Karpas-422 (cell line): ENCODE results near the gene IL1R2. TPM values are rescaled to one million over a fixed set of nuclear protein-coding genes. Genes with fewer than 3 reads are reported as not detected.

Source experiments
- DNase-seq: peaks from one replicate; pipeline ENCODE4 v3.0.0-alpha.2; 2015
- H2AFZ ChIP-seq: fragments of 200-600 bp; sonication (generic); 2 replicates; pipeline ENCODE4 v1.6.1; 2014; ENCODE audit warnings: antibody characterized with exemption, low read length, mixed read lengths
- H3K27ac ChIP-seq: fragments of 200-600 bp; sonication (generic); 2 replicates; pipeline ENCODE4 v1.5.1; 2014; ENCODE audit warnings: mild to moderate bottlenecking, low read length, moderate library complexity
- H3K27me3 ChIP-seq: fragments of 200-600 bp; sonication (generic); 2 replicates; pipeline ENCODE4 v1.6.1; 2014; ENCODE audit warnings: low read length, mixed read lengths
- H3K36me3 ChIP-seq: fragments of 200-600 bp; sonication (generic); 2 replicates; pipeline ENCODE4 v1.6.1; 2014; ENCODE audit warnings: low read length, mixed read lengths; ENCODE audit not compliant: insufficient read depth
- H3K4me1 ChIP-seq: fragments of 200-600 bp; sonication (generic); 2 replicates; pipeline ENCODE4 v1.6.1; 2014; ENCODE audit warnings: mild to moderate bottlenecking, low read length, mixed read lengths
- H3K4me2 ChIP-seq: fragments of 200-600 bp; sonication (generic); 2 replicates; pipeline ENCODE4 v1.6.1; 2014; ENCODE audit warnings: low read length, low read depth, mild to moderate bottlenecking; ENCODE audit not compliant: poor library complexity, severe bottlenecking
- H3K4me3 ChIP-seq: fragments of 200-600 bp; sonication (generic); 2 replicates; pipeline ENCODE4 v1.5.1; 2014; ENCODE audit warnings: mild to moderate bottlenecking, antibody characterized with exemption, low read length, mixed read lengths
- H3K79me2 ChIP-seq: fragments of 200-600 bp; sonication (generic); 2 replicates; pipeline ENCODE4 v1.6.1; 2014; ENCODE audit warnings: mild to moderate bottlenecking, low read length, mixed read lengths
- H3K9ac ChIP-seq: fragments of 200-600 bp; sonication (generic); 2 replicates; pipeline ENCODE4 v1.6.0; 2014; ENCODE audit warnings: low read length
- H3K9me2 ChIP-seq: fragments of 200-600 bp; sonication (generic), shearing (Covaris generic); replicated peaks from 2 replicates; pipeline ENCODE4 v1.6.0; 2014; ENCODE audit warnings: mild to moderate bottlenecking, low read length, moderate library complexity; ENCODE audit not compliant: insufficient read depth
- H3K9me3 ChIP-seq: fragments of 300-700, 200-600 bp; sonication (generic); 2 replicates; pipeline ENCODE4 v1.6.1; 2014; ENCODE audit warnings: low read length, mixed read lengths
- H4K20me1 ChIP-seq: fragments of 200-600 bp; sonication (generic); 2 replicates; pipeline ENCODE4 v1.6.1; 2014; ENCODE audit warnings: mild to moderate bottlenecking, antibody characterized with exemption, low read length, low read depth; ENCODE audit not compliant: insufficient read depth
- total RNA-seq: library from RNA; depleted of rRNA; stranded (reverse); fragments of >200 nt; shearing (Covaris generic); gene quantifications from 2 replicates; pipeline ENCODE4 v1.2.3, GENCODE V29; 2014; ENCODE audit warnings: low replicate concordance

IL1R2 gene
- total RNA-seq, 1 experiment from 2014 or later: not detected

DNA sequence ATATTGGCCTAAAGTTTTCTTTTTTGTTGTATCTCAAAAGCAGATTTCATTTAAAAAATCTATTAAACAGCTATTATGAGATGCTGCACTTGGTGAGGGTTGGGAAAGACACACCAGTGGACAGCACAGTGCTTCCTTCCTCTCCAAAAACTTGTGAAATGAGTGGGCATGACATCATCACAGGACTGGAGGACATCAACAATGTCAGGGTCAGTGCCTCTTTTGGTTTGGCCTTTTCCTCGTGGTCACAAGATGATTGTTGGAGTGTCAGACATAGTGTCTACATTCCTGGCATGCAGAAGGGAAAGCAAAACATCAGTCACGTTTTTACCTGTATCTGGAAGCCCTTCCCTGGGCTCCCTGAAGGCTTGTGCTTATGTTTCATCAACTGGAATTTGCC lies 49.6 kb downstream of the IL1R2 start:
- Histone ChIP-seq H3K9me2 (no peaks in the 10 kb centered on the region), H3K27ac (no peak overlapping the region), H4K20me1 (no peaks in the 10 kb centered on the region), H2AFZ (no peak overlapping the region), H3K9me3 (no peaks in the 10 kb centered on the region), H3K4me2 (no peak overlapping the region), H3K4me1 (no peaks in the 10 kb centered on the region), H3K4me3 (no peak overlapping the region), H3K36me3 (no peaks in the 10 kb centered on the region), H3K79me2 (no peaks in the 10 kb centered on the region), H3K27me3 (no peaks in the 10 kb centered on the region), H3K9ac (no peak overlapping the region)
- no peak for DNase-seq

DNA sequence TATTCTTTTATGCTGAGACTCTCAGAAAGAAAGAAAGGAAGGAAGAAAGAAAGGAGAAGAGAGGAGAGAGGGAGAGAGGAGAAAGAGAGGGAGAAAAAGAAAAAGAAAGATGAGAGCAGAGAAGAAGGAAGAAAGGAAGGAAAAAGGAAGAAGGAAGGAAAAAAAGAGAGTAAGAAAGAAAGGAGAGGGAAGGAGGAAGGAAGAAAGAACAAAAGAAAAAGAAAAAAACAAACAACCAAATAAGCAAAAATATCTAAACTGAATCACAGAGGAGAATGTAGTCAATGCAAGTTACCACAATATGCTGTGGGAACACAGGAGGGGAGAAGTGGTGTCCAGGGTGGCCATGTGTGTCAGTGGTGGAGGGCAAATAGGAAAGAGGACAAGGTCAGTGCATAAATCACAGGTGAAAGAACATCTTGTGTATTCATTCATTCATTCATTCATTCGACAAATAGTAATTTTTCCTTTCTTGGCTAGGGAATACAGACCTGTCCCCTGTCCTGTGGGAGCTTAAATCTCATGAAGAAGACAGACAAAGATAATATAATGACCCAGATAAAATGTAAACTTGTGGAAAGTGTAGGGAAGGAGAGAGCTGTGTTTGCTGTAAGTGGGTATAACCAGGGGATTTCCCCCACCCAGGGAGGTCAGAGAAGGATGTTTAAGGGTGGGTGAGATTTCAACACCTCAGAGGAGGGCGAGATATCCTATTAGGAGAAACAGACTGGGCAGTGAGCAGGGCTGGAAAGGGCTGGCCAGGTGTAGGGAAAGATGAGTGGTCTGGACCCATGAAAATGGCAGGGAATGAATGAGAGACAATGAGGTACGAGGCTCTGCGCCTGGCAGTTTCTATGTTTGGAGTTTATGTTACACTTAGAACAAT lies 50.7 kb downstream of the IL1R2 start:
- Histone ChIP-seq H3K4me3 (no peak overlapping the region), H2AFZ (no peak overlapping the region), H3K4me1 (no peaks in the 10 kb centered on the region), H3K27ac (no peak overlapping the region), H3K9ac (no peak overlapping the region), H3K79me2 (no peaks in the 10 kb centered on the region), H3K36me3 (no peaks in the 10 kb centered on the region), H3K9me3 (no peaks in the 10 kb centered on the region), H4K20me1 (no peaks in the 10 kb centered on the region), H3K9me2 (no peaks in the 10 kb centered on the region), H3K4me2 (no peak overlapping the region), H3K27me3 (no peaks in the 10 kb centered on the region)
- DNase-seq: no peak

DNA sequence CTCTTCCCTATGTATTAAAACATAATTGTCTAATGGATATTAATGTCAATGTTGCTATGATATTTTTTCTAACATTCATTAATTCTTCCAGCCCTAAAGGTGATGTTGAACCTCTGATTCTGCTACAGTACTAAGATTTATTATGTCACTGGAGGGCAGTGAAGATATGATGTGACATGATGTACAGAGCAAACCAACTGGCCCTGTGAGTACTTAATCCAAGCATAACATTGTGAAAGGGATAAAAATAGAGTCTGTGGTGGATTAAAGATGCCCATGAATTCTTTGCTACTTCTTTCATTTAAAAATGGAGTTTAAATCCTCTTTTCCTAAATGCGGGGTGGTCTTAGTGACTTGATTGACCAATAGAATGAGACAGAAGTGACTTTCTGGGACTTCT lies 51.8 kb downstream of the IL1R2 start:
- Histone ChIP-seq H3K9me3 (no peaks in the 10 kb centered on the region), H3K36me3 (no peaks in the 10 kb centered on the region), H3K9ac (no peak overlapping the region), H3K9me2 (no peaks in the 10 kb centered on the region), H3K4me2 (no peak overlapping the region), H3K79me2 (no peaks in the 10 kb centered on the region), H3K27ac (no peak overlapping the region), H4K20me1 (no peaks in the 10 kb centered on the region), H3K27me3 (no peaks in the 10 kb centered on the region), H3K4me3 (no peak overlapping the region), H2AFZ (no peak overlapping the region), H3K4me1 (no peaks in the 10 kb centered on the region)
- DNase-seq: no peak

DNA sequence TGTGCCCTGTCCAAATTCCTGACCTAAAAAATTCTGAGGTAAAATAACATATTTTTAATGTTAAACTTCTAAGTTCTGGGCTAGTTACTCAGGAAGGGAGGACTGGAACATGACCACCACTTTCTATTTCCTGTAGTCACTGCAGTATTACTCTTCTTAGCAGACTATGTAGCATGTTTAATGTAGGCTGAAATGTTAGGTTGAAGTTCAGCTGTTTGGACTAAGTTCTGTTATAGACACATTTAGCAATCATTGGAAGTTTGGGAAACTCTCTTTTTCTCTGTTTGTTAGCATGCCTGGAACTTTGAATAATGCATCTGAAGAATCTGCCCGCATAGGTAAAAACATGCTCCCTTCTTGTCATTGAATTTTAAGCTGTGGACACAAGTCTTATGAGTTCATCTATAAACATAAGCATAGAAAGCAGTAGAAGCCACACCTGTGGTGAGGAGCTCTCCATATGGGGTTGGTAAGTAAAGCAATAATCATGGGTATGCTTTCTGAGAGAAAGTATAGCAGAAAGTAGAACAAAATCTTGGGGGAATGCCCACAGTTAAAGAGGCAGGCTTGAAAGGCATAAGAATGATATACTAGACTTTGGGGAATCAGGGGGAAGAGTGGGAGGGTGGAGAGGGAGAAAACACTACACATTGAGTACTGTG lies 52.6 kb downstream of the IL1R2 start:
- no peak overlapping the region for H3K4me2 ChIP-seq
- DNase-seq: no peak

DNA sequence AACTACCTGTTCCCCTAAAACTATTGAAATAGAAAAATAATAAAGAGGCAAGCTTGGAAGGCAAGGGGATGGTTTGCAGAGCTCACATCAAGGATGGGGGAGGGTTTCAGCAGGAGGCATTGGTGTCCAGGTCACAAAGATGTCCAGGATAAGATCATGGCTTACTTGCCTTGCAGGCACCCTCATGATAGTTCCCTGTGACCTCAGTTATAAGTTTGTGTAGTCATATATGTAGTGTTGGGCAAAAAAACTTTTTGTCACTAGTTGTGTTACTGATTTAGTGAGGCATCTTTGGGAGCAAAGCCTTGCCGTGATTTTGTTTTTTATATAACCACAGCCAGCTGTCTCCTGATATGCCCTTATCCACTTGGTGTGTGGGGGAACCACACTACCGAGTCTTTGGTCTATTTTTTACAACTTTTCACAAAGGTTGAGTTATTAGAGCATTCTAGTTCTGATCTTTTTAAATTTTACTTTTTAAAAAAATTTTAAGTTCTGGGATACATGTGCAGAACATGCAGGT lies 53.3 kb downstream of the IL1R2 start:
- Histone ChIP-seq H4K20me1 (no peaks in the 10 kb centered on the region), H3K27me3 (no peaks in the 10 kb centered on the region), H3K4me3 (no peak overlapping the region), H3K4me1 (no peaks in the 10 kb centered on the region), H3K9me2 (no peaks in the 10 kb centered on the region), H3K9ac (no peak overlapping the region), H2AFZ (no peak overlapping the region), H3K79me2 (no peaks in the 10 kb centered on the region), H3K9me3 (no peaks in the 10 kb centered on the region), H3K4me2 (no peak overlapping the region), H3K36me3 (no peaks in the 10 kb centered on the region), H3K27ac (no peak overlapping the region)
- no peak for DNase-seq

More for the DNA sequence above, 52.6 kb downstream of the IL1R2 start:
- no peaks in the 10 kb centered on the region for H3K79me2 ChIP-seq
- no peak overlapping the region for H3K4me3 ChIP-seq
- no peak overlapping the region for H2AFZ ChIP-seq
- no peaks in the 10 kb centered on the region for H3K27me3 ChIP-seq
- no peaks in the 10 kb centered on the region for H3K9me3 ChIP-seq
- H4K20me1 ChIP-seq: no peaks in the 10 kb centered on the region
- no peaks in the 10 kb centered on the region for H3K9me2 ChIP-seq
- no peaks in the 10 kb centered on the region for H3K4me1 ChIP-seq
- H3K27ac ChIP-seq: no peak overlapping the region
- no peak overlapping the region for H3K9ac ChIP-seq
- H3K36me3 ChIP-seq: no peaks in the 10 kb centered on the region

DNA sequence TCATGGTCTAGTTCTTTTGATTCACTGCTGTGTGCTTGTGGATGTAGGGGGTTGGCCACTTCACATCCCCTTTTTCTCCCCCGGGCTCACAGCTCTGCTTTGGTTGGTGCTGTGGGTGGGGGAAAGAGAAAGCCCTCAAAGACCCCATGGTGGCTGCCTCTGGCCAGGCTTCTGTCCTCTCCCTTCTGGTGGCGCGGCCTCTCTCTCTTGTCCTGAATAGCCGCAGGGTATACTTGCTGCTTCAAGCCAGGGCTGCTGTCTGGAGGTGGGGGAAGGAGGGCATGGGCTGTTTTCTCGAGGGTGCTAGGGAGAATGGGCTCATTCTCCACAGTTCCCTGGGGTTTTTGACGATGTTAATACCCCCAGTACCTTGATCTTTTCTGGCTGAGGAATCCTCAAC lies 53.9 kb downstream of the IL1R2 start:
- no peak overlapping the region for H3K9ac ChIP-seq
- H3K4me2 ChIP-seq: no peak overlapping the region
- no peaks in the 10 kb centered on the region for H3K9me2 ChIP-seq
- no peaks in the 10 kb centered on the region for H3K4me1 ChIP-seq
- DNase-seq: no peak
- no peaks in the 10 kb centered on the region for H3K9me3 ChIP-seq
- no peak overlapping the region for H2AFZ ChIP-seq
- no peaks in the 10 kb centered on the region for H3K27me3 ChIP-seq
- no peak overlapping the region for H3K27ac ChIP-seq
- no peaks in the 10 kb centered on the region for H3K79me2 ChIP-seq
- H3K36me3 ChIP-seq: no peaks in the 10 kb centered on the region
- no peak overlapping the region for H3K4me3 ChIP-seq
- no peaks in the 10 kb centered on the region for H4K20me1 ChIP-seq

DNA sequence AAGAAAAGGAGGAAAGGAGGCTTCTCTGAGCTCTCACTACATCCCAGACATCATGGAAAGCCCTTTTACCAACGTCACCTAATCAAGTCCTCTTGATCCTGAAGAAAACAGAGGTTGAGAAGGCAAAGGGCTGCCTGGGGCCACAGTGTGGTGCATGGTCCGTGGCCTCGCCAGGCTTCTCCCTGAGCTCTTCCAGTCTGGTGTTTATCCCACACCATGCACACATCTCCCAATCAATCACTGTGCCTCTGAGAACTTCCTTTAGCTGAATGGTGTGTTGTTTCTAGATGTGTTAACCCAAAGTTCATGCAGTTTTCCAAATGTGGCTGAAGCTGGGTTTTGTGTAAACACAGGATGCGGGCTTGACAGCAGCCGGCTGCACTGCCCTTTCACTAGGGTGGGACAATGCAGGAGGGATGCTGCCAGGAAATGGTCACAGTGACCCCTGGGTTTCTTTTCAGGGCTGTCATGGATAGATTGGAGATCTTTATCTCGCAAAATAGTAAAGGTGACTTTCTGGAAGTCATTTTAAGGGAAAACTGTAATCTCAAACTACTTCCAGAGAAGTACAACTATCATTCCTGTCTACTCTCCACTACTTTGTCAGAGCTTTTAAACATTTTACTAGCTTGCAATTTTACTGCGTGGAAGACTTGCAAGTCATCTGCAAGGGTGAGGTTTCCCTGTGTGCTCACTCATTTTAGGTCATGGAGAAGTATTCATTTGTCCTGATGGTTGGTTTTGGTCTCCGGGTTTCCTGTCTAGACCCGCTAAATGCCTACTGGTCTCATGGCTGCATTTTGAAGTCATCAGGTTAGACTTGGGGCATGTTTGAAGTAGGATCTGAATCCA lies 54.6 kb downstream of the IL1R2 start:
- Histone ChIP-seq H3K27me3 (no peaks in the 10 kb centered on the region), H2AFZ (no peak overlapping the region), H4K20me1 (no peaks in the 10 kb centered on the region), H3K9ac (no peak overlapping the region), H3K36me3 (no peaks in the 10 kb centered on the region), H3K4me1 (no peaks in the 10 kb centered on the region), H3K27ac (no peak overlapping the region), H3K4me3 (no peak overlapping the region), H3K9me2 (no peaks in the 10 kb centered on the region), H3K79me2 (no peaks in the 10 kb centered on the region), H3K9me3 (no peaks in the 10 kb centered on the region), H3K4me2 (no peak overlapping the region)
- no peak for DNase-seq

DNA sequence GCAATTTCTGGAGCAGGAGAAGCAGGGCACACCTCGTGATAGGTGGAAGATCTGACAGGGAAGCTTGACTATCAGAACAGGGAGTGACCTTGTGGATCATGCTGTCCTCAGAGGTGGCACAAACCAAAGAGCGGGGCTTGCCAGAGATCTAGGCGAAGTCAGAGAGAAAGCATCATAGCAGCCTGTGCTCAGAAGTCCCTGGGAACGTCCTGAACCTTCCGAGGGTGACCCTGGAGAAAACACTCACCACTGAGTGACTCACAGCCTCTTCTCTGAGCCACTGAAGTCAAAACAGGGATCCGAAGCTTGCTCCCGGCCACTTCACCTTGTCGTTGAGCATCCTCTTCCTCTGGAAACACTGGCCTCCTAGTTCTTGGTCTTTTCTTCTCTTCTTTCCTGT lies 56.7 kb downstream of the IL1R2 start:
- no peak overlapping the region for H2AFZ ChIP-seq

More for the DNA sequence above, 56.7 kb downstream of the IL1R2 start:
- Histone ChIP-seq H4K20me1 (no peaks in the 10 kb centered on the region), H3K4me2 (no peak overlapping the region), H3K27ac (no peak overlapping the region), H3K27me3 (no peaks in the 10 kb centered on the region), H3K9me2 (no peaks in the 10 kb centered on the region), H3K9ac (no peak overlapping the region), H3K4me3 (no peak overlapping the region), H3K9me3 (no peaks in the 10 kb centered on the region), H3K79me2 (no peaks in the 10 kb centered on the region), H3K36me3 (no peaks in the 10 kb centered on the region), H3K4me1 (no peaks in the 10 kb centered on the region)
- no peak for DNase-seq
